ENCODE measurements around the gene IMPA2.

The IMPA2 gene

DNA sequence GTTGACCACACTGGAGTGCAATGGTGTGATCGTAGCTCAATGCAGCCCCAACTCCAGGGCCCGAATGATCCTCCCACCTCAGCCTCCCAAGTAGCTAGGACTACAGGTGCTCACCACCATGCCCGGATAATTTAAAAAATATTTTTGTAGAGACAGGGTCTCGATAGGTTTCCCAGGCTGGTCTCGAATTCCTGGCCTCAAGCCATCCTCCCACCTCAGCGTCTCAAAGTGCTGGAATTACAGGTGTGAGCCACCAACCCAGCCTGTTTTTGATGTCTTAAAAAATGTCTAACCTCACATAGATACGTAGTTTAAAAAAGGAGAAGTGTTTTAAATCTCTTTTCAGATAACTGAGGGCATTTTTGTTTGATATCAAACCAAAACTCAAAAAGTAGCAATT is 37.6 kb downstream of the IMPA2 start:
- no peak overlapping the region for H2AFZ ChIP-seq (ENCODE audit: low read depth, low read length)
- H3K36me3 ChIP-seq (ENCODE audit: insufficient read depth, low read length): no peaks in the 10 kb centered on the region

DNA sequence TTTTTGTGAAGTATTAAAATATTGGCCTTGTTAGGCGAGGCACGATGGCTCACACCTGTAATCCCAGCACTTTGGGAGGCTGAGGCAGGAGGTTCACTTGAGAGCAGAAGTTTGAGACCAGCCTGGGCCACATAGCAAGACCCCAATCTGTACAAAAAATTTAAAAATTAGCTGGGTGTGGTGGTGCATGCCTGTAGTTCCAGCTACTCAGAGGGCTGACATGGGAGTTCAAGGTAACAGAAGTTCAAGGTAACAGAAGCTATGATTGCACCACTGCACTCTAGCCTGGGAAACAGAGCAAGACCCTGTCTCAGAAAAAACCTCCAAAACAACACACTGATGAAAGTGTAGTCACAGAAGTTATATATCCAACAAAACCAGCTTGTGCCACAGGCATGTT is 39.8 kb downstream of the IMPA2 start:
- TF ChIP-seq, protein P1, sequence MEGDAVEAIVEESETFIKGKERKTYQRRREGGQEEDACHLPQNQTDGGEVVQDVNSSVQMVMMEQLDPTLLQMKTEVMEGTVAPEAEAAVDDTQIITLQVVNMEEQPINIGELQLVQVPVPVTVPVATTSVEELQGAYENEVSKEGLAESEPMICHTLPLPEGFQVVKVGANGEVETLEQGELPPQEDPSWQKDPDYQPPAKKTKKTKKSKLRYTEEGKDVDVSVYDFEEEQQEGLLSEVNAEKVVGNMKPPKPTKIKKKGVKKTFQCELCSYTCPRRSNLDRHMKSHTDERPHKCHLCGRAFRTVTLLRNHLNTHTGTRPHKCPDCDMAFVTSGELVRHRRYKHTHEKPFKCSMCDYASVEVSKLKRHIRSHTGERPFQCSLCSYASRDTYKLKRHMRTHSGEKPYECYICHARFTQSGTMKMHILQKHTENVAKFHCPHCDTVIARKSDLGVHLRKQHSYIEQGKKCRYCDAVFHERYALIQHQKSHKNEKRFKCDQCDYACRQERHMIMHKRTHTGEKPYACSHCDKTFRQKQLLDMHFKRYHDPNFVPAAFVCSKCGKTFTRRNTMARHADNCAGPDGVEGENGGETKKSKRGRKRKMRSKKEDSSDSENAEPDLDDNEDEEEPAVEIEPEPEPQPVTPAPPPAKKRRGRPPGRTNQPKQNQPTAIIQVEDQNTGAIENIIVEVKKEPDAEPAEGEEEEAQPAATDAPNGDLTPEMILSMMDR (IDR thresholded peaks at IDR 0.05; ENCODE audit: borderline replicate concordance, extremely low read depth, low read length, poor library complexity, severe bottlenecking): no peak
- no peak for TF ChIP-seq EZH2 (IDR thresholded peaks at IDR 0.05; ENCODE audit: borderline replicate concordance, low read depth, low read length, severe bottlenecking)
- H3K9me3 ChIP-seq (ENCODE audit: insufficient read depth, low read length, severe bottlenecking): no peaks in the 10 kb centered on the region
- H4K20me1 ChIP-seq (ENCODE audit: insufficient read depth, low read length): no peaks in the 10 kb centered on the region
- H3K36me3 ChIP-seq (ENCODE audit: insufficient read depth, low read length): no peaks in the 10 kb centered on the region
- no peak overlapping the region for H3K9ac ChIP-seq (ENCODE audit: low read depth, low read length)
- no peak overlapping the region for H3K4me2 ChIP-seq (ENCODE audit: insufficient read depth, low read length)
- H3K27ac ChIP-seq (ENCODE audit: low read length): no peak overlapping the region
- ATAC-seq (ENCODE audit: insufficient read depth, low read depth) (no peak), DNase-seq (no peak)
- no peaks in the 10 kb centered on the region for H3K79me2 ChIP-seq (ENCODE audit: insufficient read depth, low read length)
- no peaks in the 10 kb centered on the region for H3K4me1 ChIP-seq (ENCODE audit: insufficient read depth, low read length)
- no peaks in the 10 kb centered on the region for H3K27me3 ChIP-seq (ENCODE audit: insufficient read depth, low read length, poor library complexity)
- no peak overlapping the region for H2AFZ ChIP-seq (ENCODE audit: low read depth, low read length)
- H3K4me3 ChIP-seq (ENCODE audit: low read depth in 1 of 2, low read length in 2 of 2): no peak overlapping the region

More for the DNA sequence above, 37.6 kb downstream of the IMPA2 start:
- Histone ChIP-seq H3K27ac (ENCODE audit: low read length) (no peak overlapping the region), H3K4me3 (ENCODE audit: low read depth in 1 of 2, low read length in 2 of 2) (no peak overlapping the region), H3K4me2 (ENCODE audit: insufficient read depth, low read length) (no peak overlapping the region), H3K9ac (ENCODE audit: low read depth, low read length) (no peak overlapping the region), H4K20me1 (ENCODE audit: insufficient read depth, low read length) (no peaks in the 10 kb centered on the region), H3K4me1 (ENCODE audit: insufficient read depth, low read length) (no peaks in the 10 kb centered on the region), H3K9me3 (ENCODE audit: insufficient read depth, low read length, severe bottlenecking) (no peaks in the 10 kb centered on the region), H3K27me3 (ENCODE audit: insufficient read depth, low read length, poor library complexity) (no peaks in the 10 kb centered on the region), H3K79me2 (ENCODE audit: insufficient read depth, low read length) (no peaks in the 10 kb centered on the region)
- ATAC-seq (ENCODE audit: insufficient read depth, low read depth): no peak
- TF ChIP-seq EZH2 (IDR thresholded peaks at IDR 0.05; ENCODE audit: borderline replicate concordance, low read depth, low read length, severe bottlenecking): no peak
- TF ChIP-seq, protein P1 (IDR thresholded peaks at IDR 0.05; ENCODE audit: borderline replicate concordance, extremely low read depth, low read length, poor library complexity, severe bottlenecking): no peak
- DNase-seq: no peak

GRCh38 chr18:12021596-12021995 is 40.3 kb downstream of the IMPA2 start:
- no peak for TF ChIP-seq EZH2 (IDR thresholded peaks at IDR 0.05; ENCODE audit: borderline replicate concordance, low read depth, low read length, severe bottlenecking)
- TF ChIP-seq, protein P1 (IDR thresholded peaks at IDR 0.05; ENCODE audit: borderline replicate concordance, extremely low read depth, low read length, poor library complexity, severe bottlenecking): no peak
- H3K27ac ChIP-seq (ENCODE audit: low read length): no peak overlapping the region
- H3K36me3 ChIP-seq (ENCODE audit: insufficient read depth, low read length): no peaks in the 10 kb centered on the region
- no peaks in the 10 kb centered on the region for H3K27me3 ChIP-seq (ENCODE audit: insufficient read depth, low read length, poor library complexity)
- H3K79me2 ChIP-seq (ENCODE audit: insufficient read depth, low read length): no peaks in the 10 kb centered on the region
- ATAC-seq (ENCODE audit: insufficient read depth, low read depth) (no peak), DNase-seq (no peak)
- H3K4me2 ChIP-seq (ENCODE audit: insufficient read depth, low read length): no peak overlapping the region
- no peak overlapping the region for H2AFZ ChIP-seq (ENCODE audit: low read depth, low read length)
- H3K9me3 ChIP-seq (ENCODE audit: insufficient read depth, low read length, severe bottlenecking): no peaks in the 10 kb centered on the region
- no peaks in the 10 kb centered on the region for H4K20me1 ChIP-seq (ENCODE audit: insufficient read depth, low read length)
- H3K9ac ChIP-seq (ENCODE audit: low read depth, low read length): no peak overlapping the region
- H3K4me1 ChIP-seq (ENCODE audit: insufficient read depth, low read length): no peaks in the 10 kb centered on the region
- H3K4me3 ChIP-seq (ENCODE audit: low read depth in 1 of 2, low read length in 2 of 2): no peak overlapping the region

- Histone ChIP-seq H2AFZ (ENCODE audit: low read depth, low read length) (no peak overlapping the region), H3K4me2 (ENCODE audit: insufficient read depth, low read length) (no peak overlapping the region), H4K20me1 (ENCODE audit: insufficient read depth, low read length) (no peaks in the 10 kb centered on the region), H3K27ac (ENCODE audit: low read length) (no peak overlapping the region), H3K27me3 (ENCODE audit: insufficient read depth, low read length, poor library complexity) (no peaks in the 10 kb centered on the region), H3K79me2 (ENCODE audit: insufficient read depth, low read length) (no peaks in the 10 kb centered on the region), H3K4me3 (ENCODE audit: low read depth in 1 of 2, low read length in 2 of 2) (no peak overlapping the region), H3K36me3 (ENCODE audit: insufficient read depth, low read length) (no peaks in the 10 kb centered on the region), H3K9ac (ENCODE audit: low read depth, low read length) (no peak overlapping the region), H3K4me1 (ENCODE audit: insufficient read depth, low read length) (no peaks in the 10 kb centered on the region), H3K9me3 (ENCODE audit: insufficient read depth, low read length, severe bottlenecking) (no peaks in the 10 kb centered on the region)
- TF ChIP-seq EZH2 (IDR thresholded peaks at IDR 0.05; ENCODE audit: borderline replicate concordance, low read depth, low read length, severe bottlenecking): no peak
- TF ChIP-seq, protein P1 (IDR thresholded peaks at IDR 0.05; ENCODE audit: borderline replicate concordance, extremely low read depth, low read length, poor library complexity, severe bottlenecking): no peak
- DNase-seq: no peak
- no peak for ATAC-seq (ENCODE audit: insufficient read depth, low read depth)
Measured at GRCh38 chr18:12023375-12023774, 42.1 kb downstream of the IMPA2 start.

Data from DND-41 (cell line).